Heart right ventricle (tissue), 16 donors: ENCODE measurements around the gene CREBBP. TPM values are rescaled to one million over a fixed set of nuclear protein-coding genes. Genes with fewer than 3 reads are reported as not detected.
A peak's percentile ranks its signal among the peaks of the same experiment; 100 is the strongest.

Experiments used
- ATAC-seq, 8 donors: fragments of 200-7000 bp; cut with Tn5 transposase; one replicate each; pipeline ENCODE4 v1.9.1; 2020; ENCODE audit warnings: mild to moderate bottlenecking in 8 of 8, moderate library complexity in 8 of 8, moderate number of reproducible peaks in 1 of 8
- DNase-seq, 2 donors: peaks; one replicate each; pipeline ENCODE4 v3.0.0-alpha.2; 2020
- H3K27ac ChIP-seq, 10 donors: fragments of 200-600 bp; sonication (generic) in 2 of 10; one replicate each; pipeline versions ENCODE4 v1.5.0 to v1.8.0; 2020 to 2022; ENCODE audit warnings: mild to moderate bottlenecking in 3 of 10
- H3K27me3 ChIP-seq, 7 donors: fragments of 200-600 bp; one replicate each; pipeline ENCODE4 v1.8.0; 2021 to 2022; ENCODE audit warnings: mild to moderate bottlenecking in 2 of 7
- H3K36me3 ChIP-seq, 9 donors: fragments of 200-600 bp; sonication (generic) in 1 of 9; one replicate each; pipeline versions ENCODE4 v1.5.0 to v1.8.0; 2020 to 2022; ENCODE audit warnings: mild to moderate bottlenecking in 2 of 9
- H3K4me1 ChIP-seq, 9 donors: fragments of 200-600 bp; sonication (generic) in 1 of 9; one replicate each; pipeline versions ENCODE4 v1.5.0 to v1.8.0; 2020 to 2022; ENCODE audit warnings: mild to moderate bottlenecking in 4 of 9
- H3K4me3 ChIP-seq, 10 donors: fragments of 200-600 bp; sonication (generic) in 2 of 10; one replicate each; pipeline versions ENCODE4 v1.5.0 to v1.8.0; 2020 to 2022; ENCODE audit warnings: mild to moderate bottlenecking in 7 of 10, moderate library complexity in 2 of 10
- H3K9me3 ChIP-seq, 11 donors: fragments of 200-600 bp in 10 of 11; sonication (generic) in 2 of 11; one replicate each; pipeline versions ENCODE4 v1.5.0 to v1.8.0; 2013 to 2022; ENCODE audit warnings: mild to moderate bottlenecking in 2 of 11, control low read depth in 1 of 11, moderate library complexity in 1 of 11
- CTCF ChIP-seq, 9 donors: fragments of 200-600 bp; sonication (generic) in 2 of 9; IDR thresholded peaks; one replicate each; pipeline versions ENCODE4 v1.5.0 to v1.8.0; 2021 to 2022; ENCODE audit warnings: antibody characterized with exemption in 9 of 9, mild to moderate bottlenecking in 5 of 9, moderate library complexity in 1 of 9
- WGBS, 2 donors: extraction: QIAGEN DNeasy Blood & Tissue Kit; methylation state at CpG; one replicate each; pipeline ENCODE4 v1.1.7; 2013; ENCODE audit warnings: inconsistent platforms in 1 of 2; 5-methylcytosine and 5-hydroxymethylcytosine counted together
- intact Hi-C, 10 donors: fragments of 100-400 bp; cut with DNase I; formaldehyde crosslinking; loops; one replicate each; pipeline versions ENCODE4 v1.11.1 to v1.14.2; 2022
- polyA plus RNA-seq, 2 donors: library from polyadenylated mRNA; stranded (reverse); fragments of 200-250 nt; gene quantifications; one replicate each; pipeline ENCODE4 v1.2.3, GENCODE V29; 2013
- total RNA-seq, 10 donors: library from RNA; stranded (reverse); fragmentation: NEBNext Ultra II Directional in 3 of 10; extraction: Animal tissue kit (Norgen Biotek cat#: 25700) in 3 of 10; gene quantifications; one replicate each; pipeline versions ENCODE4 v1.2.1 to v1.2.4, GENCODE V29; 2021 to 2023
- donor health status: Arrhythmogenic right ventricular cardiomyopathy.
- donor health status: ischemic (EF 13 %, LVEDD 7.1; RV severe dilation, severe dysfunction).
- donor health status: healthy with polysubstance abuse.
- donor health status: DM: no; HTN: yes; CAD: no.
- donor health status: DM: no; HTN: no; CAD: no.
- donor health status: ischemic (EF 25% LVEDD 6.9; RV normal size, moderate dysfunction).
- donor health status: ischemic (EF 25% LVEDD 5.7; RV mildly dilated, moderate dysfunction).
- donor health status: healthy.
- donor health status: DM: yes; HTN: yes; CAD: no.
- donor health status: Ischemic cardiomyopathy.
- donor health status: ischemic (EF 35%, LVEDD 5.7; RV mildly dilated, moderate dysfunction).
- donor health status: nonischemic (EF 11% LVEDD 7.7; RV severe dilation, severe dysfunction).
- donor health status: DM: yes; HTN: yes; CAD: no.
- donor health status: PGD.
- donor health status: ischemic (EF 29% LVEDD 5.4; RV normal size, mild dysfunction).
- donor health status: nonischemic (EF 23%, LVEDD 6.1; RV moderate dilation, normal function).

The CREBBP gene
- total and polyA plus RNA-seq, 12 donors: 6.3 to 51.5 (median 41.0) TPM

- no peak for TF ChIP-seq CTCF (IDR thresholded peaks at IDR 0.05)
- Histone ChIP-seq H3K36me3 (no peaks in the 10 kb centered on the region), H3K27ac (no peak overlapping the region), H3K27me3 (no peaks in the 10 kb centered on the region), H3K4me1 (peaks cover 0 to 7% (median 4%) of the 10 kb centered on the region in 9 donors), H3K4me3 (no peak overlapping the region), H3K9me3 (no peaks in the 10 kb centered on the region)
- DNase-seq (no peak), ATAC-seq (no peak)
- intact Hi-C loops: loop anchor here in 2 of 10 donors (10.0 kb wide), 1 partner anchor 360 kb away; no protein-coding TSS in a partner anchor
- whole genome bisulfite sequencing, 2 donors: 85 to 89% methylated on average over 6 of the region's 6 CpGs
Observed at GRCh38 chr16:3884398-3884797, 3.9 kb upstream of the CREBBP start.

- intact Hi-C loops: loop anchor here in 2 of 10 donors (10.0 kb wide), 1 partner anchor 358 kb away; no protein-coding TSS in a partner anchor
- ATAC-seq: no peak
- WGBS, 2 donors: 93 to 95% methylated on average over 3 of the region's 3 CpGs
- no peak for DNase-seq
- no peaks in the 10 kb centered on the region for H3K27me3 ChIP-seq
- TF ChIP-seq CTCF (IDR thresholded peaks at IDR 0.05): no peak
- peaks cover 4 to 23% (median 17%) of the 10 kb centered on the region in 9 donors for H3K4me1 ChIP-seq
- peaks cover 0 to 4% (median 0%) of the 10 kb centered on the region in 9 donors for H3K36me3 ChIP-seq
- H3K9me3 ChIP-seq: no peaks in the 10 kb centered on the region
- no peak overlapping the region for H3K27ac ChIP-seq
- no peak overlapping the region for H3K4me3 ChIP-seq
Observed at GRCh38 chr16:3882531-3882930, 2.0 kb upstream of the CREBBP start.

- intact Hi-C loops: loop anchor here in 4 of 10 donors (2.0 to 10.0 kb wide), 2 partner anchors 191 to 357 kb away; no protein-coding TSS in a partner anchor
- no peak for DNase-seq
- ATAC-seq: peak in 2 of 8 donors; percentile 4 to 23
- Histone ChIP-seq H3K27me3 (no peaks in the 10 kb centered on the region), H3K9me3 (no peaks in the 10 kb centered on the region), H3K27ac (peak overlapping the region in 1 of 10 donors; percentile 89), H3K36me3 (peaks cover 0 to 6% (median 0%) of the 10 kb centered on the region in 9 donors), H3K4me1 (peaks cover 8 to 33% (median 27%) of the 10 kb centered on the region in 9 donors), H3K4me3 (peak overlapping the region in 9 of 10 donors; percentile 36 to 96 (median 66))
- WGBS, 2 donors: 63 to 75% methylated on average over 30 of the region's 30 CpGs
- no peak for TF ChIP-seq CTCF (IDR thresholded peaks at IDR 0.05)
Observed at GRCh38 chr16:3881499-3881990, 1.0 kb upstream of the CREBBP start.

- Histone ChIP-seq H3K27ac (peak overlapping the region; percentile 74 to 93 (median 84)), H3K27me3 (no peaks in the 10 kb centered on the region), H3K9me3 (no peaks in the 10 kb centered on the region), H3K4me1 (peaks cover 11 to 48% (median 42%) of the 10 kb centered on the region in 9 donors), H3K36me3 (peaks cover 0 to 6% (median 0%) of the 10 kb centered on the region in 9 donors), H3K4me3 (peak overlapping the region; percentile 64 to 96 (median 88))
- intact Hi-C loops: loop anchor here (1.0 to 10.0 kb wide), 12 partner anchors 83 to 355 kb away; no protein-coding TSS in a partner anchor
- DNase-seq (peak; percentile 75 to 84), ATAC-seq (peak; percentile 69 to 86 (median 77))
- 1% methylated on average over 62 to 113 of the region's 117 CpGs for WGBS, 2 donors
- peak in 4 of 9 donors; percentile 24 to 54 (median 29) for TF ChIP-seq CTCF (IDR thresholded peaks at IDR 0.05)
Observed at GRCh38 chr16:3879887-3880564, 487 bp downstream of the CREBBP start.
